Measurements from ENCODE around the gene MANSC4.
A peak's percentile ranks its signal among the peaks of the same experiment; 100 is the strongest.

DNA sequence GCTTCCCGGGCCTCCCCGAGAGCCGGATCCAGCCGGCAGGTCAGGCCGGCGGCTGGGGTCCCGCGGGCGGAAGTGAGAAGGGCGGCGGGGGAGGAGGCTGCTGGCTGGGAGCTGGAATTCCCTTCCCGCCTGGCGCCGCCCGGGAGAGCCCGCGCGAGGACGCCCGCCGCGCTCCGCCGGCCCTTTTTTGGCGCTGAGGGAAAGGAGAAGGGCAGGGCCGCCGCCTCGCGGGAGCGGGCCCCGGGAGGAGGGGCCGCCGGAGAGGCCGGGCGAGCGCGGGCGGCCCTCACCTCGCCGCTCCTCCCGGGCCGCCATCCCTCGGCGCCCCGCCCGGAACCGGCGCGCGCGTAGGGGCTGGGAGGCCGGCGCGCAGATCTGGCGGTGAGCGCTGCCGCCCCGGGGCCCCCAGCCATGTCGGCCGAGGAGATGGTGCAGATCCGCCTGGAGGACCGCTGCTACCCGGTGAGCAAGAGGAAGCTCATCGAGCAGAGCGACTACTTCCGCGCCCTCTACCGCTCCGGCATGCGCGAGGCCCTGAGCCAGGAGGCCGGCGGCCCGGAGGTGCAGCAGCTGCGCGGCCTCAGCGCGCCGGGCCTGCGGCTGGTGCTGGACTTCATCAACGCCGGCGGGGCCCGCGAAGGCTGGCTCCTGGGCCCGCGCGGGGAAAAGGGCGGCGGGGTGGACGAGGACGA lies at the start of gene MANSC4, which contains the start of gene KLHL42:
- peak in 1 of 2 donors; percentile 51 for TF ChIP-seq EP300 (IDR thresholded peaks at IDR 0.05)
- TF ChIP-seq, protein P1, sequence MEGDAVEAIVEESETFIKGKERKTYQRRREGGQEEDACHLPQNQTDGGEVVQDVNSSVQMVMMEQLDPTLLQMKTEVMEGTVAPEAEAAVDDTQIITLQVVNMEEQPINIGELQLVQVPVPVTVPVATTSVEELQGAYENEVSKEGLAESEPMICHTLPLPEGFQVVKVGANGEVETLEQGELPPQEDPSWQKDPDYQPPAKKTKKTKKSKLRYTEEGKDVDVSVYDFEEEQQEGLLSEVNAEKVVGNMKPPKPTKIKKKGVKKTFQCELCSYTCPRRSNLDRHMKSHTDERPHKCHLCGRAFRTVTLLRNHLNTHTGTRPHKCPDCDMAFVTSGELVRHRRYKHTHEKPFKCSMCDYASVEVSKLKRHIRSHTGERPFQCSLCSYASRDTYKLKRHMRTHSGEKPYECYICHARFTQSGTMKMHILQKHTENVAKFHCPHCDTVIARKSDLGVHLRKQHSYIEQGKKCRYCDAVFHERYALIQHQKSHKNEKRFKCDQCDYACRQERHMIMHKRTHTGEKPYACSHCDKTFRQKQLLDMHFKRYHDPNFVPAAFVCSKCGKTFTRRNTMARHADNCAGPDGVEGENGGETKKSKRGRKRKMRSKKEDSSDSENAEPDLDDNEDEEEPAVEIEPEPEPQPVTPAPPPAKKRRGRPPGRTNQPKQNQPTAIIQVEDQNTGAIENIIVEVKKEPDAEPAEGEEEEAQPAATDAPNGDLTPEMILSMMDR (IDR thresholded peaks at IDR 0.05), result peak in 3 of 5 experiments; percentile 9 to 29 (median 26)
